Measurements from ENCODE around the gene FAM53A. TPM values are rescaled to one million over a fixed set of nuclear protein-coding genes. Genes with fewer than 3 reads are reported as not detected.

The FAM53A gene
- total RNA-seq, 2 experiments from 2014 or later, result 1.4 to 1.8 TPM

DNA sequence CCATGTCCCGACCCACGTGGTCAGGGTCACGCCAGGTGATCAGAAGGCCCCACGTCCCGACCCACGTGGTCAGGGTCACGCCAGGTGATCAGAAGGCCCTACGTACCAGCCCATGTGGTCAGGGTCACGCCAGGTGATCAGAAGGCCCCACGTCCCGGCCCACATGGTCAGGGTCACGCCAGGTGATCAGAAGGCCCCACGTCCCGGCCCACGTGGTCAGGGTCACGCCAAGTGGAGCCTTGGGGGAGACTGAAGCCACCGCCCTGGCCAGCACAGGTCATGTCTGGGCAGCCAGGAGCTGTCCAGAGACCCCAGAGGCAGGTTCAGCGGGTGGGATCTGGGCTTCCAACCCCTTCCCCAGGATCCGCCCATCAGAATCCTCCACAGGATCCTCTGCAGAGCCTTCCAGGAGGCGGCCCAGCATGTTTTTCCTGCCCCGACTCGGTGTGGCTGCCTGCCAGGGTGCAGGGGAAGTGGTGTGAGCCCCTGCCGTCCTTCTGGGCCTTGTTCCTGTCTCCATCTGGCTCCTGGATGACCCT is 58.4 kb downstream of the FAM53A start:
- BruUV-seq (replicated peaks), result no TSS peak
- Histone ChIP-seq H2AFZ (ENCODE audit: low read length) (no peak overlapping the region), H3K9me2 (ENCODE audit: insufficient read depth, low read length) (no peaks in the 10 kb centered on the region), H3K4me1 (ENCODE audit: insufficient read depth, low read length, poor library complexity, severe bottlenecking) (no peaks in the 10 kb centered on the region), H4K20me1 (ENCODE audit: insufficient read depth, low read length) (no peaks in the 10 kb centered on the region), H3K36me3 (ENCODE audit: insufficient read depth, low read length) (no peaks in the 10 kb centered on the region), H3K4me2 (ENCODE audit: low read length) (no peak overlapping the region), H3K9me3 (ENCODE audit: low read length) (no peaks in the 10 kb centered on the region), H3K79me2 (ENCODE audit: insufficient read depth, low read depth, low read length) (no peaks in the 10 kb centered on the region), H3K4me3 (ENCODE audit: low read depth, low read length, poor library complexity, severe bottlenecking) (no peak overlapping the region), H3K27ac (ENCODE audit: low read depth, low read length, poor library complexity, severe bottlenecking) (no peak overlapping the region)
- intact Hi-C loops (cut with micrococcal nuclease; ENCODE audit: unreplicated experiment), result loop anchor here (5.0 kb wide), 1 partner anchor 268 kb away; no protein-coding TSS in a partner anchor
- DNase-seq (ENCODE audit: low spot score), result no peak
- ChIA-PET CTCF (ENCODE audit: unreplicated experiment) (no interaction called here), POLR2A (no interaction called here)
- TF ChIP-seq EZH2phosphoT487 (IDR thresholded peaks at IDR 0.05; ENCODE audit: borderline replicate concordance, low read depth, low read length), result no peak
- TF ChIP-seq, protein P1, sequence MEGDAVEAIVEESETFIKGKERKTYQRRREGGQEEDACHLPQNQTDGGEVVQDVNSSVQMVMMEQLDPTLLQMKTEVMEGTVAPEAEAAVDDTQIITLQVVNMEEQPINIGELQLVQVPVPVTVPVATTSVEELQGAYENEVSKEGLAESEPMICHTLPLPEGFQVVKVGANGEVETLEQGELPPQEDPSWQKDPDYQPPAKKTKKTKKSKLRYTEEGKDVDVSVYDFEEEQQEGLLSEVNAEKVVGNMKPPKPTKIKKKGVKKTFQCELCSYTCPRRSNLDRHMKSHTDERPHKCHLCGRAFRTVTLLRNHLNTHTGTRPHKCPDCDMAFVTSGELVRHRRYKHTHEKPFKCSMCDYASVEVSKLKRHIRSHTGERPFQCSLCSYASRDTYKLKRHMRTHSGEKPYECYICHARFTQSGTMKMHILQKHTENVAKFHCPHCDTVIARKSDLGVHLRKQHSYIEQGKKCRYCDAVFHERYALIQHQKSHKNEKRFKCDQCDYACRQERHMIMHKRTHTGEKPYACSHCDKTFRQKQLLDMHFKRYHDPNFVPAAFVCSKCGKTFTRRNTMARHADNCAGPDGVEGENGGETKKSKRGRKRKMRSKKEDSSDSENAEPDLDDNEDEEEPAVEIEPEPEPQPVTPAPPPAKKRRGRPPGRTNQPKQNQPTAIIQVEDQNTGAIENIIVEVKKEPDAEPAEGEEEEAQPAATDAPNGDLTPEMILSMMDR (conservative IDR thresholded peaks at IDR 0.05; ENCODE audit: low read length), result no peak

DNA sequence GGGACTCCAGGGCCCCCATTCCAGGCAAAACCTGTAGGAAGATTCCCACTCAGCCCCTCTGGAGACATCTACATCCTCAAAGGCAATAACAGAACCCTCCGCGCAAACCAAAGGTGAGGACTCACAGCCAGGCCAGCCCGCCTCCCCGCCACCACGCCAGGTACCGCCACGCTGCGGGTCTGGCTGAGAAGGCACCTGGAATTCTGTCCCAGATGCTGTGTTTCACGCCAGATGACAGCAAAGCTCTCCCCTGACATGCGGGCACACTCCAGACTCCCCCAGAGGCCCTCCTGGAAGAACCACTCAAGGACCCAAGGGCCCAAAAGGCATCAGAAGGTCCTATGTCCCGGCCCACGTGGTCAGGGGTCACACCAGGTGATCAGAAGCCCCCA is 59.6 kb downstream of the FAM53A start:
- BruUV-seq (replicated peaks), result no TSS peak
- Histone ChIP-seq H3K36me3 (ENCODE audit: insufficient read depth, low read length) (no peaks in the 10 kb centered on the region), H3K9me3 (ENCODE audit: low read length) (no peaks in the 10 kb centered on the region), H4K20me1 (ENCODE audit: insufficient read depth, low read length) (no peaks in the 10 kb centered on the region), H3K4me1 (ENCODE audit: insufficient read depth, low read length, poor library complexity, severe bottlenecking) (no peaks in the 10 kb centered on the region), H3K79me2 (ENCODE audit: insufficient read depth, low read depth, low read length) (no peaks in the 10 kb centered on the region), H3K4me3 (ENCODE audit: low read depth, low read length, poor library complexity, severe bottlenecking) (no peak overlapping the region), H2AFZ (ENCODE audit: low read length) (no peak overlapping the region), H3K27ac (ENCODE audit: low read depth, low read length, poor library complexity, severe bottlenecking) (no peak overlapping the region), H3K9me2 (ENCODE audit: insufficient read depth, low read length) (no peaks in the 10 kb centered on the region), H3K4me2 (ENCODE audit: low read length) (no peak overlapping the region)
- intact Hi-C loops (cut with micrococcal nuclease; ENCODE audit: unreplicated experiment), result no loop called here
- ChIA-PET POLR2A (no interaction called here), CTCF (ENCODE audit: unreplicated experiment) (no interaction called here)
- no peak for DNase-seq (ENCODE audit: low spot score)
- TF ChIP-seq, protein P1 (conservative IDR thresholded peaks at IDR 0.05; ENCODE audit: low read length), result no peak
- no peak for TF ChIP-seq EZH2phosphoT487 (IDR thresholded peaks at IDR 0.05; ENCODE audit: borderline replicate concordance, low read depth, low read length)

DNA sequence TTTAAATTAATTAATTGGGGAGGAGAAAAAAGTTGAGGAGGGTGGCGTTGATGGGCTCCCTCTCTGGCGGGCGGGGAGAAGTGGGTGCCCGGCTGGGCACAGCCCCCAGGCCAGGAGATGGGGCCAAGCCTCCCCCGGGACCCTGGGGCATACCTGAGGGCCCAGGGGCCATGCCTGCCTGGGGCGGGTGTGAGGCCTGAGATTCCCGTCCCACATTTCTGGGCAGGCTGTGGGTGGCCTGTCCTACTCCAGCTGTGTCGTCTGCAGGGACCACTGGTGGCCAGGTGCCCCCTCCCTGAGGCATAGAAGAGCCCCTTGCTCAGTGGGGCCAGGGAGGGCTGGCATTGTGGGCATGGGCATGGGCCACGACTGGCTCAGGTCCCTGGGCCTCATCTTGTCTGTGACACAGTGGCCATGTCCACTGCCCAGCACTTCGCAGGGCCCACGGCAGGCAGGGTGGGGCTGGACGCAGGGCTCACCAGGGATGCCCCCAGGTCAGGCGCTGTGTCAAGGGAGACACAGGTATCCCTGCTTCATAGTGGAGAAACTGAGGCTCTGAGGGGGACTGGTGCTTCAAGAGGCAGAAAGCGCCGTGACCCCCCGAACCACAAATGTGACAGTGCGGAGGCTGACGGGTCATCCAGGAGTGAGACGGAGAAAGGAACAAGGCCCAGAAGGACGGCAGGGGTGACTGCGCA is 60.1 kb downstream of the FAM53A start:
- ChIA-PET POLR2A (no interaction called here), CTCF (ENCODE audit: unreplicated experiment) (no interaction called here)
- no peaks in the 10 kb centered on the region for H3K36me3 ChIP-seq (ENCODE audit: insufficient read depth, low read length)
- H3K9me2 ChIP-seq (ENCODE audit: insufficient read depth, low read length), result no peaks in the 10 kb centered on the region
- no peak for TF ChIP-seq EZH2phosphoT487 (IDR thresholded peaks at IDR 0.05; ENCODE audit: borderline replicate concordance, low read depth, low read length)
- TF ChIP-seq, protein P1 (conservative IDR thresholded peaks at IDR 0.05; ENCODE audit: low read length), result no peak
- no TSS peak for BruUV-seq (replicated peaks)
- H3K4me1 ChIP-seq (ENCODE audit: insufficient read depth, low read length, poor library complexity, severe bottlenecking), result no peaks in the 10 kb centered on the region
- H3K9me3 ChIP-seq (ENCODE audit: low read length), result no peaks in the 10 kb centered on the region
- no peaks in the 10 kb centered on the region for H3K79me2 ChIP-seq (ENCODE audit: insufficient read depth, low read depth, low read length)
- no peaks in the 10 kb centered on the region for H4K20me1 ChIP-seq (ENCODE audit: insufficient read depth, low read length)
- no peak overlapping the region for H3K27ac ChIP-seq (ENCODE audit: low read depth, low read length, poor library complexity, severe bottlenecking)
- H3K4me3 ChIP-seq (ENCODE audit: low read depth, low read length, poor library complexity, severe bottlenecking), result no peak overlapping the region
- no peak overlapping the region for H2AFZ ChIP-seq (ENCODE audit: low read length)
- no peak for DNase-seq (ENCODE audit: low spot score)
- intact Hi-C loops (cut with micrococcal nuclease; ENCODE audit: unreplicated experiment), result no loop called here
- H3K4me2 ChIP-seq (ENCODE audit: low read length), result no peak overlapping the region
